AG09319 (cell line): ENCODE results near the gene RSU1.

Source experiments
- DNase-seq: peaks from one replicate; pipeline ENCODE4 v3.0.0-alpha.2; 2010; ENCODE audit warnings: low read depth; ENCODE audit errors: extremely low read depth
- TF ChIP-seq, protein P1 (sequence below): IDR thresholded peaks from 2 replicates; pipeline ENCODE4 v1.5.1; 2011; ENCODE audit warnings: low read depth, mild to moderate bottlenecking, inconsistent platforms, low read length, moderate library complexity

The RSU1 gene

DNA sequence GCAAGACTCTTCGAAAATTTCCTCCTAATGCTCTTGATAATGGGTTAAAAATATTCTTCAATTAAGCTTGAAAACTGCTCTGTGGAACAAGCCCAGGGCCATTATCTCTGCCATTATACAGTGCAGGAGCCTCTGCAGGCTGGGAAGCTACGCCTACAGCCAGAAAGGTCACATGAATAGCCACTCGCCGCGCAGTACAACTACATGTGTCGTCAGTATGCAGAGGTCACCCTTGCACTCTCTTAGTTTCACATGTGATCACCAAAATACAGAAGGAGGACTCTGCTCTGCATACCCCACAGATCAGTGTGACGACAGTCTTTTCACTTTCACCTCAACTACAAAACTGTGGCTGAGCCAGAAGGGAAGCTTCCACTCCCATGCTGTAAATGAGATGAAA, 153.8 kb downstream of the RSU1 start:
- DNase-seq, result no peak
- TF ChIP-seq, protein P1, sequence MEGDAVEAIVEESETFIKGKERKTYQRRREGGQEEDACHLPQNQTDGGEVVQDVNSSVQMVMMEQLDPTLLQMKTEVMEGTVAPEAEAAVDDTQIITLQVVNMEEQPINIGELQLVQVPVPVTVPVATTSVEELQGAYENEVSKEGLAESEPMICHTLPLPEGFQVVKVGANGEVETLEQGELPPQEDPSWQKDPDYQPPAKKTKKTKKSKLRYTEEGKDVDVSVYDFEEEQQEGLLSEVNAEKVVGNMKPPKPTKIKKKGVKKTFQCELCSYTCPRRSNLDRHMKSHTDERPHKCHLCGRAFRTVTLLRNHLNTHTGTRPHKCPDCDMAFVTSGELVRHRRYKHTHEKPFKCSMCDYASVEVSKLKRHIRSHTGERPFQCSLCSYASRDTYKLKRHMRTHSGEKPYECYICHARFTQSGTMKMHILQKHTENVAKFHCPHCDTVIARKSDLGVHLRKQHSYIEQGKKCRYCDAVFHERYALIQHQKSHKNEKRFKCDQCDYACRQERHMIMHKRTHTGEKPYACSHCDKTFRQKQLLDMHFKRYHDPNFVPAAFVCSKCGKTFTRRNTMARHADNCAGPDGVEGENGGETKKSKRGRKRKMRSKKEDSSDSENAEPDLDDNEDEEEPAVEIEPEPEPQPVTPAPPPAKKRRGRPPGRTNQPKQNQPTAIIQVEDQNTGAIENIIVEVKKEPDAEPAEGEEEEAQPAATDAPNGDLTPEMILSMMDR, result no peak

- TF ChIP-seq, protein P1, result no peak
- no peak for DNase-seq
These were observed 154.3 kb downstream of the RSU1 start for GRCh38 chr10:16662923-16663322.

DNA sequence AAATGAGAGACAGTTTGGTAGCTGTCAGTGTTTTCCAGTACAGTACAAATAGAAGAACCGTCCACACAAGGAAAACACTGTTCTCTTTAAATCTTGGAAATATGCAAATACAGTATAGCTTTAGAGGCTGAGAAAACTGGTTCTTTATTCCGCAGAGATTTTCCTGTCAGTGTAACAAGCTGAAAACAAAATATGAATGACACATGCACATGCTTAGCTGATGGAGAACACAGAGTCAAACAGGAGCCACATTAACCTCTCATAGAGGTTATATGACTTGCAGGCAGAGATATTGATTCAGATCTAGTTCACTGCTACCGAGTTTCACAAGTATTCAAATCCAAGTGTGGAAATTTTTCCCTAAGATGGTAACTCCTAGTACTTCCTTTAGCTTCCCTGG, 160.3 kb downstream of the RSU1 start:
- TF ChIP-seq, protein P1, result no peak
- DNase-seq, result no peak

DNA sequence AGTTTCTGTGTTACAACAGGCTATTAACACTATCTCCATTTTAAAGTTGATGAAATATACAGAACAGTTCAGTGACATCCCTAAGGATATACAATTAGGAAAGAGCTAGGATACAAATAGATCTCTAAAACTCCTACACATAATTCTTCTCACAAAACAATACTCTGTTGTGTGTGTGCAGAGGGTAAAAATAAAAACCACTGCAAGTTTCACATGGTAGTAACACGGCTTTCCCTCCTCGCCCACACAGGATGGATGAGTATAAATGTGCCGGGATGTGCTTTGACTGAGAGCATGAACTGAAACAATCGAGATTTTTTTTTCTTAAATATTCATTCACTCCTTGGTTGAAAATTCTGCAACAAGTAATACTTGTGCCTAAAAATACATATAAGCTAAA, 164.0 kb downstream of the RSU1 start:
- TF ChIP-seq, protein P1, result no peak
- no peak for DNase-seq

GRCh38 chr10:16652154-16652553, 165.1 kb downstream of the RSU1 start:
- DNase-seq, result no peak
- TF ChIP-seq, protein P1, result no peak

DNA sequence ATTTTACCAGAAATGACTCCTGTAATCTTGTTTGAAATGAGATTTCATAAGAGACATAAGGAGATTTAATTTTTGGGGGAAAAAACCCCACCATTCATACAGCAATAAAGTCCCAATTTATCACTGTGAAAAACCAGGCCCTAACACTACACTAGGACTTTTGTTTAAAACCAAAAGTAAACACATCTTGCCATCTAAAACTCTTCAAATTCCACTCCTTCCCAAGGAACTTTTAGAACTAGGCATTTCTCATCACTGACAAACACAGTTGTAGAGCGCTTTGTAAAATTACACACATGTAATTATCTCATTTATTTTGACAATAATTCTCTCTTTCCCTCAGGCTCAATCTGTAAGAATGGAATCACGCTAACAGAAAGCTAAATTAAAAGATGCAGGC, 167.5 kb downstream of the RSU1 start:
- DNase-seq, result no peak
- TF ChIP-seq, protein P1, result no peak

DNA sequence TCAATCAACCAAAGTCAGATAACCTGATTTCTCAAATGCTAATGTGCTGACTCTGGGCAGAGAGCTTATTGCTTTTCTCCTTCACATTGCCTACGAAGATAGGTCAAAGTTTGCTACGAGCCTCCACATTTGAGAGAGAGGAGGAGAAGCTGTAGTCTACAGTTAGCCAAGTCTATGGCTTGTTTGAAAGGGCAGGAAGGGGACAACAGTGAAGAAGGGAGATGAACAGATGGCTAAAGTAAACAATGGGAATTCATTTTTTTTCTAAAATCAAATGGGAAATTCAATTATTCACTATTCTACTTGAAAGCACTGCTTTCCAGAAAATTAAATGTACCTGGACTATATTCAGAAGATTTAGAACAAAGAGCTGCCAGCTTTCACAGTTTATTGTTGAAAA, 168.9 kb downstream of the RSU1 start:
- TF ChIP-seq, protein P1, result no peak
- DNase-seq, result no peak
